AG04449 (cell line): ENCODE measurements around the gene LACTBL1.
A peak's percentile ranks its signal among the peaks of the same experiment; 100 is the strongest.

Source experiments
- CTCF ChIA-PET: fragments of 350-600 bp; formaldehyde crosslinking; extraction: SDS; loops from one replicate; lab custom pipeline; 2021; ENCODE audit warnings: antibody characterized with exemption; lab: Yijun Ruan, JAX
- POLR2A ChIA-PET: fragments of 400-600, 350-600 bp; formaldehyde crosslinking; extraction: SDS; loops from one replicate; lab custom pipeline; 2020; ENCODE audit warnings: antibody characterized with exemption, inconsistent platforms; lab: Yijun Ruan, JAX
- DNase-seq: peaks from one replicate; pipeline ENCODE4 v3.0.0-alpha.2; 2010; ENCODE audit warnings: low read depth, low spot score
- H3K4me3 ChIP-seq: 2 replicates; pipeline ENCODE4 v1.5.1; 2011; ENCODE audit warnings: low read depth, mild to moderate bottlenecking, control low read depth, low read length
- CTCF ChIP-seq: IDR thresholded peaks from one replicate; pipeline ENCODE4 v1.5.1; 2011; ENCODE audit warnings: mild to moderate bottlenecking, moderate library complexity, low read length, control low read depth, inconsistent platforms; ENCODE audit not compliant: insufficient read depth; ENCODE audit errors: missing control alignments

Gene LACTBL1

GRCh38 chr1:22972760-22973159, at the start of gene LACTBL1:
LACTBL1 (minus strand) TSS chr1:22972866; CDS start chr1:22972316, 550 bp downstream.
- no peak for DNase-seq
- CTCF ChIA-PET: interaction anchor here (1.1 to 10.4 kb wide), 6 partner anchors 8 to 662 kb away, joined by 3 to 143 read pairs (median 4); no protein-coding TSS in a partner anchor
- no peak within 1 kb of the TSS for H3K4me3 ChIP-seq
- POLR2A ChIA-PET: no interaction called here
- no peak for TF ChIP-seq CTCF

- CTCF ChIA-PET: no interaction called here
- DNase-seq: no peak
- H3K4me3 ChIP-seq: no peak overlapping the region
- TF ChIP-seq CTCF: no peak
- POLR2A ChIA-PET: no interaction called here
These were observed 49.2 kb upstream of the LACTBL1 start for GRCh38 chr1:23021834-23022233.

- POLR2A ChIA-PET: interaction anchor here (0.6 kb wide), 1 partner anchor 57 kb away, joined by 3 read pairs; no protein-coding TSS in a partner anchor
- peak overlapping the region; percentile 85 for H3K4me3 ChIP-seq
- CTCF ChIA-PET: interaction anchor here (1.0 to 2.8 kb wide), 5 partner anchors 9 to 164 kb away, joined by 3 to 8 read pairs (median 6); no protein-coding TSS in a partner anchor
- TF ChIP-seq CTCF: no peak
- DNase-seq: no peak
These were observed 48.2 kb upstream of the LACTBL1 start for GRCh38 chr1:23020706-23021405.

- H3K4me3 ChIP-seq: peak overlapping the region; percentile 85
- CTCF ChIA-PET: interaction anchor here (1.0 to 2.8 kb wide), 5 partner anchors 10 to 165 kb away, joined by 3 to 8 read pairs (median 6); no protein-coding TSS in a partner anchor
- POLR2A ChIA-PET: interaction anchor here (0.6 kb wide), 1 partner anchor 215 kb away, joined by 3 read pairs; no protein-coding TSS in a partner anchor
- TF ChIP-seq CTCF: no peak
- no peak for DNase-seq
These were observed 47.4 kb upstream of the LACTBL1 start for GRCh38 chr1:23019863-23020625.

GRCh38 chr1:23019094-23019862, 46.6 kb upstream of the LACTBL1 start, which contains the start of gene KDM1A:
KDM1A (plus strand) TSS chr1:23019468; CDS start chr1:23019597, 129 bp downstream.
- TF ChIP-seq CTCF: peak; percentile 50
- ChIA-PET CTCF (interaction anchor here (2.8 kb wide), 1 partner anchor 10 kb away, joined by 8 read pairs; no protein-coding TSS in a partner anchor), POLR2A (interaction anchor here (0.7 to 1.0 kb wide), 3 partner anchors 9 to 67 kb away, joined by 3 to 5 read pairs (median 5); no protein-coding TSS in a partner anchor)

More at GRCh38 chr1:23019094-23019862, 46.6 kb upstream of the LACTBL1 start, which contains the start of gene KDM1A:
- H3K4me3 ChIP-seq: peak within 1 kb of the TSS; percentile 85
- DNase-seq: peak; percentile 78
